Measurements from ENCODE around the gene TXLNA. TPM values are rescaled to one million over a fixed set of nuclear protein-coding genes. Genes with fewer than 3 reads are reported as not detected.
"Not testable (repeated sequence)": the region's sequence is repeated elsewhere in the genome, so short reads cannot be mapped to it uniquely, and the experiment has no call there.

TXLNA gene
- 10 to 100 TPM; 12.9 to 21.5 (median 19.7) TPM for total RNA-seq
- 10 to 100 TPM in 2 of 3 donors, 1 to 10 TPM in 1; 8.0 to 15.7 (median 12.6) TPM for polyA plus RNA-seq
- long read RNA-seq, donor 1, partial matches to known transcripts: 2 of 8 reads
- long read RNA-seq, donor 1, other reads (novel, unspliced or antisense): 6 of 8 reads
- long read RNA-seq, donor 2, full-length matches to known transcripts: 2 of 15 reads
- long read RNA-seq, donor 2, partial matches to known transcripts: 2 of 15 reads
- long read RNA-seq, donor 2, other reads (novel, unspliced or antisense): 11 of 15 reads

DNA sequence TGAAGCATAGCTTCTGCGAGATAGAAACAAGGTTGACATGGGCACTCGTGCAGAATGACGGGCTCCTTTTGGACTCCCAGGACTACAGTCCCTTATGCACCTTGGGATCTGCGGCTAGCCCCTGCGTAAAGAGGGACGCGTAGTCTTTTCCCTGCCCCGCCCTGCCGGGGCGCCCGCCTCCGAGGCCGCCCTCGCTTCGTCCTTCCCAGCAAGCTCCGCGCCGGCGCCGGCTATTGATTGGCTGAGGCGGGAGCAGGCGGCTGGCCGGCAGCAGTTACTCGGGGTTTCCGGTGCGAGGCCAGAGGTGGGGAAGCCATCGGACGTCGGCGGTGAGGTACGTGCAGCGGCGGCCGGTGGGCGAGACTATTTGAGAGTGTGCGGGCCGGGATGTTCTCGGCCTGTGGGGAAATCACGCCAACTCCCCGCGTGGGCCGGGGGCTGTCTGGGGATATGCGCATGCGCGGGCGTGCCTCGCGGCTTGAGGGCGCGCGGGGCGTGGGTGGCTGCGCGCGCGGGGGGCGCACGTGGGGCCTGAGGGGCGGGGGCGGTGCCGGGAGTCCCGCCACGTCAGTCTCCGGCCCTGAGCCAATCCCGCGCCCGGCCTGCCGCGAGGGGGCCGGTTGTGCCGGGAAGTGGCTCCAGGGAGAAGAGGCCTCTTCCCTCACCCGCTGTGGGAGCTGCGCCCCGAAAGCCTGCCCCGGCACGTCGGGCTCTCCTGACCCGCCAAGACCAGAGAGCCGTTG lies at the start of gene TXLNA:
Gene TXLNA (plus strand): TSS at position 233 of the 743 bp plus-strand sequence. CDS start 671 bp downstream, outside the sequence.
- no peaks in the 10 kb centered on the region for H3K27me3 ChIP-seq (ENCODE audit: insufficient read depth in 3 of 3, low read length in 2 of 3)
- ATAC-seq: peak; percentile 90 to 95 (median 92)
- intact Hi-C loops (cut with DNase I): loop anchor here in 1 of 2 donors (2.0 to 5.0 kb wide), 2 partner anchors 19 to 72 kb away; partner anchors contain the start of gene KPNA6

DNA sequence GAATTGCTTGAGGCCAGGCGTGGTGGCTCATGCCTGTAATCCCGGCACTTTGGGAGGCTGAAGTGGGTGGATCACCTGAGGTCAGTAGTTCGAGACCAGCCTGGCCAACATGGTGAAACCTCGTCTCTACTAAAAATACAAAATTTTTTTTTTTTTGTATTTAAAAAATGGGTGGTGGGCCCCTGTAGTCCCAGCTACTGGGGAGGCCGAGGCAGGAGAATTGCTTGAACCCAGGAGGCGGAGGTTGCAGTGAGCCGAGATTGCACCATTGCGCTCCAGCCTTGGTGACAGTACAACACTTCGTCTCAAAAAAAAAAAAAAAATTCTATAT lies 45.6 kb upstream of the TXLNA start:
- 88 to 96% (median 96%) methylated on average over 9 of the region's 9 CpGs for WGBS, 3 donors
- intact Hi-C loops (cut with DNase I): not testable (repeated sequence)

More for the DNA sequence above, at the start of gene TXLNA:
- peaks cover 39% of the 10 kb centered on the region for H3K4me1 ChIP-seq
- peaks cover 3 to 44% of the 10 kb centered on the region in 2 donors for H3K36me3 ChIP-seq (ENCODE audit: insufficient read depth in 1 of 2, low read depth in 1 of 2)
- H3K27ac ChIP-seq: peak within 1 kb of the TSS; percentile 98
- 0 to 1% (median 0%) methylated on average over 42 to 79 of the region's 79 CpGs for WGBS, 3 donors
- no peaks in the 10 kb centered on the region for H3K9me3 ChIP-seq
- peak within 1 kb of the TSS; percentile 81 for H3K4me3 ChIP-seq
- TF ChIP-seq CTCF (IDR thresholded peaks at IDR 0.05): no peak
- DNase-seq: peak; percentile 96 to 97

GRCh38 chr1:32137111-32137510 lies 42.4 kb upstream of the TXLNA start:
- TF ChIP-seq CTCF (IDR thresholded peaks at IDR 0.05): no peak
- intact Hi-C loops (cut with DNase I): no loop called here
- Histone ChIP-seq H3K4me3 (no peak overlapping the region), H3K9me3 (no peaks in the 10 kb centered on the region), H3K27ac (no peak overlapping the region), H3K4me1 (peaks cover 13% of the 10 kb centered on the region), H3K36me3 (ENCODE audit: insufficient read depth in 1 of 2, low read depth in 1 of 2) (no peaks in the 10 kb centered on the region), H3K27me3 (ENCODE audit: insufficient read depth in 3 of 3, low read length in 2 of 3) (no peaks in the 10 kb centered on the region)
- WGBS, 3 donors: 94 to 96% (median 96%) methylated on average over 5 of the region's 5 CpGs
- no peak for ATAC-seq
- DNase-seq: no peak

More for the DNA sequence above, 45.6 kb upstream of the TXLNA start:
- peak overlapping the region; percentile 52 for H3K27ac ChIP-seq
- not testable (repeated sequence) for H3K9me3 ChIP-seq; H3K36me3 ChIP-seq (ENCODE audit: insufficient read depth in 1 of 2, low read depth in 1 of 2); DNase-seq; H3K4me3 ChIP-seq; H3K27me3 ChIP-seq (ENCODE audit: insufficient read depth in 3 of 3, low read length in 2 of 3)
- ATAC-seq: peak in 2 of 4 donors; percentile 5 to 8
- peaks cover 24% of the 10 kb centered on the region for H3K4me1 ChIP-seq

GRCh38 chr1:32138965-32139364 lies 40.5 kb upstream of the TXLNA start:
- H3K4me1 ChIP-seq: peaks cover 27% of the 10 kb centered on the region
- DNase-seq: no peak
- H3K27me3 ChIP-seq (ENCODE audit: insufficient read depth in 3 of 3, low read length in 2 of 3): no peaks in the 10 kb centered on the region
- H3K27ac ChIP-seq: no peak overlapping the region
- no peak for ATAC-seq
- 50 to 59% (median 52%) methylated on average over 5 of the region's 5 CpGs for WGBS, 3 donors
- no peak for TF ChIP-seq CTCF (IDR thresholded peaks at IDR 0.05)
- intact Hi-C loops (cut with DNase I): no loop called here
- no peak overlapping the region for H3K4me3 ChIP-seq
- H3K36me3 ChIP-seq (ENCODE audit: insufficient read depth in 1 of 2, low read depth in 1 of 2): no peaks in the 10 kb centered on the region
- no peaks in the 10 kb centered on the region for H3K9me3 ChIP-seq

All from psoas muscle (tissue), 8 donors.